ENCODE data around the gene CRHR1.
"Not testable (repeated sequence)": the region's sequence is repeated elsewhere in the genome, so short reads cannot be mapped to it uniquely, and the experiment has no call there.

Gene CRHR1

DNA sequence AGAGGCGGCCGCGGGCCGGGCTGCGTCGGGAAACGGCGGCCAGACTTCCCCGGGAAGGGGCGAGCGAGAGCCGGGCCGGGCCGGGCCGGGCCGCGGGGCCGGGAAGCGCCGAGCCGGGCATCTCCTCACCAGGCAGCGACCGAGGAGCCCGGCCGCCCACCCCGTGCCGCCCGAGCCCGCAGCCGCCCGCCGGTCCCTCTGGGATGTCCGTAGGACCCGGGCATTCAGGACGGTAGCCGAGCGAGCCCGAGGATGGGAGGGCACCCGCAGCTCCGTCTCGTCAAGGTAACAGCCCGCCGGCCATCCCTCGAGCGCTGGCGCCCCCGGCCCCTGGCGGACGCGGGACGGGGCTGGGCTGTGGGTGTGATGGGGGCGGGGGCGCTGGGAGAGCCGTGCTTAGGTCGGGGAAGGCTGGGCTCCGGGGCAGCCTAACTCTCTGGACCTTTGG, at the start of gene CRHR1:
TSS of gene CRHR1 (plus strand) at position 28 of the 448 bp plus-strand sequence. CDS start at position 253, 225 bp downstream.
- no peak for DNase-seq

DNA sequence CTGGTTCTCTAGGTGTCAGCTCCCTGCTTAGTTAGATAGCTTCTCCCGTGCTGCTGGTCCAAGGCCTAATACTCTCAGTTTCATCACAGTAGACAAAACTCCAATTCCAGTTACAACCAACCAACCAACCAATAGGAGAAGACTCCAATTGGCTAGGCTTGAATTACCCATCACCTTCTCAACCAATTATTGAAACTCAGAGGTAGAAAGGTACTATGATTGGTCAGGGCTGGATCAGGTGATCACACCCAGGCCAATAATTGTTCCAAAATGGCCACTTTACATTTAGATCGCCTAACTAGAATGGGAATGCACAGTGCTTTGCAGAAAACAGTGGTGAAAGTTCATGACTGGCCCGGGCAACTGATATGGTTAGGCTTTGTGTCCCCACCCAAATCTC, 49.5 kb upstream of the CRHR1 start:
- no peak for DNase-seq

DNA sequence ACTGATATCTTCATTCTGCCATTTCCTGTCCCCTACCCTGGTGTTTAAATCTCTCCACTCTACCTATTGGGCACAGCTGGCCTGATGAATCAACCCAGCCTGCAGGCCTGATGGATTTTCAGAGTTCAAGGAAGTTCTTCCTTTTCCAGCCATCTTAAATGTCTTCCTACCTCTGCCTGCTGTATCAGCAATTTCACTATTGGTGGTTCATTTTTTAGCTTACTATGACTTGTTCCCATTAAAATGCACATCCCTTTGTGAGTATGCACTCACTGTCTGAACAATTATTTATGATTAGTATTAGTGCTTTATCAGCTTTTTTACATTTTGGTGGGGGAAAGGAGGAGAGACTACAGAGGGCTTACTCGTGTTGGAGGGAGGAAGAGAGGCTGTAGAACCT, 48.6 kb upstream of the CRHR1 start:
- DNase-seq = no peak

DNA sequence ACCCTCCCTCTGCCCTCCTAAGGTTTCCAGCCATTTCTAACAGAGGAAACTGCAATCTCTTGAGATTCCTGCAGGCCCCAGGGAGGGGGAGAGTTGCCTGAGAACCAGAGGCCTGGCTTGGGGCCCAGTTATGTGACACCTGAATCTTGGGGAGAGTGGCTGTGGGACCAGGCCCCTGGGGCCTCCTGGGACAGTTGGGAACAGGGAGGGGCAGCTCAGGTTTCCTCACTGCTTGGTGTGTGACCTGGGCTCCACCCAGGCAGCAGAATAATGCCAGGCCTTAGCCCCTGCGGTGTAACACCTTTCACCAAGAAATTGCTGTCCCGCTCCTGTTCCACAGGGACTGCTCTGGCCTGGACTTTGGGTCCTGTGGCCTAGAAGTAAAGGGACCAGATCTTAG, 44.3 kb upstream of the CRHR1 start:
- no peak for DNase-seq

DNA sequence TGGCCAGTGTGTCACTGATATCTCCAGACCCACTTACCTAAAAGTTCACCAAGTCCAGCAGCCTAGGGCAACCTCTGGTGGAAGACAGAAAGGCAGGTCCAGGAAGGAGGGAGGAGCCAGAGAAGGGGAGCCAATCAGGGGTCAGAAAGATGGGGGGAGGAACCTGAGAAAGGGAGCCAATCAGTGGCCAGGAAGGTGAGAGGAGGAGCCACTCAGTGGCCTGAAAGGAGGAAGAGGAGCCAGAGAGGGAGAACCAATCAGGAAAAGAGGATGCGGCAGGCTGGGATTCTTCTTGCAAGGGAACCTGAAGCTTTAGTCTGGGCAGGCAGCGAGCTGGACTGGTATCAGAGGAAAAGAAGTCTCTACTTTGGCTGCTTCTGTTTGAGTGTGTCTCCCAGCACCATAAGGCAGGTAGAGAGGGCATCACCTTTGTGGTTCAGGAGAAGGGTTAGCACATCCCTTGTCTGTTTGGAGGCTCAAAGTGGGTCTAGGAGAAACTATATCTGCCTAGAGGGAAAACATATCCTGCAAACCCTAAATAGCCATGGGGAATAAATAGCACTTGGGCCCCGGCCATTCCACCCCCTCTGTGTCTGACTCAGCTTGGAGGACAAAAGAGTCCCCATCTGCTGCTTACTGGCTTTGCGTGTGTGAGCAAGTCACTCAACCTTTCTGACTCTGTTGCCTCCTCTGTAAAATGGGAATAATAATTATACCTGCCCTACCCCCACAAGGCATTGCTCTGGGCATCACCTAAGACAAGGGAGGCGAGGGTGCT, 43.4 kb upstream of the CRHR1 start:
- DNase-seq = peak; percentile 97 to 98

DNA sequence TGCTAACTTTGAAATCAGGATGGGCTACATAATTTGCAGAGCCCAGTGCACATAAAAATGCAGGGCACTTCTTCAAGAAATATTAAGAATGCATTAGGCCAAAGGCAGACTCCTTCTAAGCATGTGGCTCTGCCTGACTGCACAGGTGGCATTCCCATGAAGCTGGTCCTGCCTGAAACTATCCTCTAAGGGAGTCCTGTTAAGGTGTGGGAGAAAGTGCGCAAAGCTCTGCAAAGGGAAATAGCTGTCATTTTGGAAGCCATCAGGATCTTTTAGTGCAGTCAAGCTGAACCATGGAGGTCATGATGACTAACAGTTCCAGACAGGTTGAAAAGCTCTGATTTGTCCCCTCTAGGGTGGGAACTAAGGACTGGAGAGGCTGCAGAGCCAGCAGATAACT, 41.9 kb upstream of the CRHR1 start:
- no peak for DNase-seq

DNA sequence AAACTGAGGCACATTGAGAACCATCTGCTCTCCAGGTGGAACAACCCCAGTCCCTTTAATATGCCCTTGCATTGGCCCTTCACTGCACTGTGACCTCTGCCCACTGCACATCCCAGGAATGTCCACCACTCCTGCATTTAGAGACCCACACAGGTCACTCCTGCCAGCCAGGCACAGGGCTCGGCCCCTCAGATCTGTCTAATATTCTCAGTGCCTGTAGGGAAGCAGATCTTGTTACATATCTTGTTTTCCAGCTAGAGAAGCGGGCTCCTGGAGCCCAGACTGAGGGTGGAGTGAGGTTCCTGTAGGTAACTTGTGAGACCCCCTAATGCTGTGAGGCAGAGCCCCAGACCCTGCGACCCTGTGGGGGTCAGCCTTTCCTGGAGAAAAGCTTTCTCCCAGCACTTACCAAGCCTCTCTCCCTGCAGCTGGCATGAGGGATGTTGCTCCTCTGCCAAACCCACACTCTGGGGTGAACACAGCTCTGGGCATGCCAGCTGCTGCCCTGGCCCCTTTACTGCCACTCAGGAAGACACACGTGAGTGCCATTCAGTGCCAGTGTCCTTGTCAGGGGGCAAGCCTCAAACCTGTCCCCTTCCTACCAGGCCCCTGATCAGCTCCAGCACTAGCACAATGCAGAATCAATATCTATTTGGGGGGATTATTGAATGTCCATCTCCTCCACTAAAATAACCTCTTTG, 40.3 kb upstream of the CRHR1 start:
- DNase-seq = no peak

DNA sequence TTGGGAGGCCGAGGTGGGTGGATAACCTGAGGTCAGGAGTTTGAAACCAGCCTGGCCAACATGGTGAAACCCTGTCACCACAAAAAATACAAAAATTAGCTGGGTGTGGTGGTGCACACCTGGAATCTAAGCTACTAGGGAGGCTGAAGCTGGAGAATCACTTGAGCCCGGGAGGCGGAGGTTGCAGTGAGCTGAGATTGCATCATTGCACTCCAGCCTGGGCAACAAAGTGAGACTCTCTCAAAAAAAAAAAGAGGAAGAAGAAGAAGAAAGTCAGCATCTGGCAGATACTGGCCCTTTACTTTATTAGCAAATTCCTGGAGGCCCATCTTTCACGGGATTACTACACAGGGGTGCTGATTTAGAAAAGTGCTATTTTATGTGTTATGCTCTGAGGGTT, 39.3 kb upstream of the CRHR1 start:
- not testable (repeated sequence) for DNase-seq

DNA sequence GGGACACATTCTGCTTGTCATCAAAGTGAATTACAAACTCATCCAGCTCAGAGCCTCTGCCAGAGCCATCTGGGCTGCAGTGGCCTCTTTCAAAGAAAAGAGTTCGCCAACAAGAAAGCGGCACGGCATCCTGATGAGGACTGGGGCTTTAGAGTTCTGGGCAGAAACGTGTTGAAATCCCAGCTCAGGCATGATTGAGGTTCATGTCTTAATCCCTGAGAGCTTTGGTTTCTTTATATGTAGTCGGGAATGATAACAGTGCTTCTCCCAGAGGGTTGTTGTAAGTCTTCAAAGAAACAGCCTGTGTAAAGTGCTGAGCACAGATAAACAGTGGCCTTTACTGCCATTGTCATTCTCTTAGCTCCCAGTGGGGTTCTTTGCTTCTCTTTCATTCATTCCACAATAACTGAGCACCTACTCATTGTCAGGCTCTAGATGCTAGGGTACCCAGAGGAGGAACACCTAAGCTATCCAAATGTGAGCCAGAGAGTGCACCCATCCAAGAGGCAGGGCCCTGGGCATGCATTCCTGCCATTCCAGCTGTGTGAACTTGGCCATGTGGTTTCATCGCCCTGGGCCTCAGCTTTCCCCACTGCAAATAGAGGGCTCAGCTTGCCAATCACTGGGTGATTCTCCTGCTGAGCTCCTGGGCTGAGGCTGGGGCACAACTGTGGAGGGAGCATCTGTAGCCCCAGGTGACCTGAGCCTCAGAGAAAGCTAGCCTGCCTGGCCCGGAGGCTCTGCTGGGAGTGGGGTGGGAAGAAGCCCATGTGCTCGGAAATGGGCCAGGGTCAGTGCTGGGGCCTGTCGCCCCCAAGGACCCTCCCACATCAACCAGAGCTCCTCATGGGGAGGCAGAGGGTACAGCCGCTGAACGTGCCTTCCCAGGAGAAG, 38.3 kb upstream of the CRHR1 start:
- peak in 1 of 2 experiments; percentile 66 for DNase-seq

DNA sequence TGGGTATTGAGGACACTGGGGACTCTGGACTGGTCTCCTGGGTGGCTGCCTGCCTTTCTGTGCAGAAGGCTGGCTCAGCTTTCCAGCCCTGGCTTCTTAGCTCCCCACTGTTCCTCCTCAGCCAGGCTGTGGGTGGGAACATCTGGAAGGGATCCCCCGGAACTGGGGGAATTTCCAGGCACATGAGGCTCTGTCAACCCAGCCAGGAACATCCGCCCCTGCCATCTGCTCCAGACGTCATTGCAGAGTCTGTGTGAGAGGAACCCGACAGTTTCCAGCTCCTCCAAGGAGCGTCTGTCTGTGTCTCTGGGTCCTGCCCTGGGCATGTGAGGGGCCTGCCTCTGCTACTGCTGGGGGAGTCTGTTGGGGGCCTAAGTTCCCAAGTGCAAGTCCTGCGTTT, 36.2 kb upstream of the CRHR1 start:
- no peak for DNase-seq

DNA sequence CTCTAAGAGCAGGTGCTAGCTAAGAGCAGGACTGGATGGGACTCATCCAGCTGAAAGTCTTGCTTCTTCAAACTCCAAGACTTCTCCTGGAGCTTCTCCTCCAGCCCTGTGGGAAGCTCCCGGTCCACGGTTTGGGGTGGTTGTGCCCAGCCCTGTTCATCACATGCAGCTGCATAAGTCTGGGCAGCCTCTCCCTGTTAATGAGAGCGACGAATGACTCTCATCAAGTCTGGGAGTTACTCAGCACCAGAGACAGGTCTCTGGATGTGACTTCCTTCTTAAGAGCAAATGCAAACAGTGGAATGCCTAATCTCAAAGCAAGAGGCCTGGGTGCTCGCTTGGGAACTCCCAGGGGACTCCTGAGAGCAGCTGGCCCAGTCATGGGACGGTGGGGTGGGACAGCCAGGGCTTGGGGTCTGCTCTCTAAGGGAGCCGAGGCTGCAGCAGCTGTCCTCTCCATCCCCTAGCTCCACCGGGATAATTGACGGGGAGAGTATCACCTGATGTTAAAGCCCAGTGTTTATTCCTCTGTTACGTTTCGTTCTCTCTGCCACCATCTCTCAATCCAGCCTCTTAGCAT, 35.3 kb upstream of the CRHR1 start:
- no peak for DNase-seq

DNA sequence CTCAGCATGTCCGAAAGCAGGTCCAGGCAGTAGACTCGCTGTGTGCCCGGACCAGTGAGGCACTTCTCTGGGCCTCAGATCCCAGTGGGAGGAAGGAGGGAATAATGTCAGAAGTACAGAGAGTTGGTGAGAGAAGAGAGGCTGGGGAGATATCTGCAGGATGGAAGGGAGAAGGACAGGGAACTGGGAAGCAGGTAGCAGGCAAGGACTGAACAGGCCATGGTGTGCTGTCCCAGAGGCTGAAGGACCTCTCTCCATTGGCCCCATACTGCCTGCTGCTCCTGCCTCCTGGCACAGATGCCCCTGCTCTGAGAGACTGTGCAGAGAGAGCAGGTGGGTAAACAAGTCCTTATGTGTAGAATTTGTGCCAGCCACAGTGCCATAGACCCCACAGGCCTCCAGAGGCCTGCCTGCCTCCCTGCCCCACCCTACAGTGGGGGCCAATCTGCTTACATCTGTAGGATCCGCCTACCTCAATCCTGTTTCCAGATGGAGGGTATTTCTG, 34.2 kb upstream of the CRHR1 start:
- peak; percentile 51 to 76 for DNase-seq

DNA sequence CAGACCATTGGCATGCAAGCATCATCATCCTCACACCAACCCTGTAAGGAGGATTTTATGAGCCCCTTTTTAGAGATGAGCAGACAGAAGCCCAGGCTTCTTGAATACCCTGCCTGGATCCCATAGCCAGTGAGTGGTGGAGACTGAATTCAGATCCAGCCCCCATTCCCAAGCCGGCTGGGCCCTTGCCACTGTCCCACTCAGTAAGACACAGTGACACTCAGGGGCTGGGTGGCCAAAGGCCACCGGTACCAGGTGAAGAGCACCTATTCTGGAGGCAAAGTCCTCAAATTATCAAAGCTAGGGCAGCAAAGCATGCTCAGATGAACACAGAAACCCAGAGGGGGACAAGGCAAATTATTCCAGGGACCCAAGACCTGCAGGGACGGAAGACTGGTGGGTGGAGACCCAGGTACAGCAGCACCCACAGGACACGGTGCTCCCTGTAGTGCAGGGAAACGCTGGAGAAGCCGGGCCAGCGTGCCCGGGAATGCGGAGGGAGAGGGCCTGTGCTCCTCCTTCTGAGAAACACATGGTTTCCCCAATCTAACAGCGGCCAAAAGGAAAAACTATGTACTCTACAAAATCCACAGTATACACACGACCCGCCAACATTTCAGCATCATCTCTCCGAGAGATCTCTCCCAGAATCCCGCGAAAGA, 33.2 kb upstream of the CRHR1 start:
- DNase-seq = no peak

DNA sequence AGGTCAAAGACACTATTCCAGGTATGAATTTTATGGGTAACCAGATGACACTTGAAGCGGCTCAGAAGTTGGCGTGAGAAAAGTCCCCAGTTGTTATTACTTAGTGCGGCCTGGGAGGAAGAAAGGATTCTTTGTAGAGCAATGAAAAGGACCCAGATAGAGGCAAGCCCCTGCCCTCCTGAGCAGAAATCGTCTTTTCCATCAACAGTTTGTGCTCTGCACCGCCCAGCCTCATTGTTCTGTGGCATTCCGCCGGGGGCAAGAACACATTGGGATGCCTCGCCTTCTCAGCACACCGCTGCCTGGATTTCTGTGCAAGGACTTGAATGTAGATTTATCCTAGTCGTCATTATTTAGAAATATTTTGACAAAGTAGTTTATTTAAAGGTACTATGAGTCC, 32.7 kb upstream of the CRHR1 start:
- no peak for DNase-seq

DNA sequence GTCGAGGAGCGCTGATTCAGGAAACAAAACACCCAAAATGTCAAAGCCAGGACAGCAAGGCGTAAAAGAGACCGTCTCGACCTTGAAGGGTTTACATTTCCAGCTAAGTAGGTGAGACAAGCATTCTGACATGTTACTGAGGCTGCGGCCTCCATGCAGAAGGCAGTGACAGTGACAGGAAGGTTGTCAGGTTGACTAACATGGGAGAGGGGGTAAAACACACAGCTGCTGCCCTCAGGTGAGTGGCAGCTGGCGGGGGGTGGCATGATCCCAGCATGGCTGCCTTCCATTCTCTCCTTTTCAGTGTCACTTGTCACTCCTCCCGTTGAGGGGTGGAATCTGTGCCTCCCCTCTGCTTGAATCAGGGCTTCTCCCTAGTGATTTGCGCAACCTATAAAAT, 31.9 kb upstream of the CRHR1 start:
- DNase-seq = no peak

DNA sequence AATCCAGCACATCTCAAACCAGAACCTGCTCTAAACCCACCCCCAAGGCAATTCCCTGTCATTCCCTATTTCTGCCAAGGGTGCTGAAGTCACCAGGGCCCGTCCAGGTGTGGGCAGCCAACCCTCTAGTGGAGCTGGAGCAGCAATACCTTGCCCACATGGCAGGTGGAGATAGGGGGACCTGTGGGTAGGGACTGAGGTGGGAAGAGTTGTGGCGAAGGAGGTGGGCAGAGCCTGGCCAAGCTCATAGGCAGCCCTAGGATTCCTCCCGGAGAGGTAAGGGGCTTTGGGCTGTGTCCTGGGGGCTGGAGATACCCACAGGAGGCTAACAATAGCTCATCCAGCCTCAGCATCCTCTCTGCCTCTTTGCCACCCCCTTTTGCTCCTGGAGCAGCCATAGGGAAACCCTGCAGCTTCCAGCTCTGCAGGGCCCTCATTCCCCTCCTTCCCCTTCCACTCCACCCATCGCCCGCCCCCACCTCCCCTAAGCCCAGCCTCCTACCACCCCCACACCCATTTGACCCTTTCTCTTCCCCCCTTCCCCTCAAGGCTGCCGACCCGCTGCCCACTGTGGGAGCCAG, 30.4 kb upstream of the CRHR1 start:
- no peak for DNase-seq

DNA sequence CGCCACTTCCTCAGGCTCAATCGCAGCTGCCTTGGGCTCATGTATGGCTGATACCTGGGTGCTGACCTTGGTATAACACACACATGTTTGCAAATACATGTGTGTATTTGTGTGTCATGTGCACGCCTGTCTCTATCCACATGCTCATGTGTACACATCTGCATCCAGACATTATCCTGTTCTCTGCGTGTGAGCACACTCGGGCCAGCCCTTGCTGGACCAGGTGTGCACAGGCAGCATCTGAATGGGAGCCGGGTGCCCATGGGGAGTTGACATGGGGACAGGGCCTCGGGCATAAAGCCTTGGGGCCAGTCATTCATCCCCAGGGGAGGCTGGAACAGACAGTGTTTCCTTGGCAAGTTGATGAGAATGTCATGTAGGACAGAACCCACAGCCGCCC, 29.1 kb upstream of the CRHR1 start:
- DNase-seq = no peak

DNA sequence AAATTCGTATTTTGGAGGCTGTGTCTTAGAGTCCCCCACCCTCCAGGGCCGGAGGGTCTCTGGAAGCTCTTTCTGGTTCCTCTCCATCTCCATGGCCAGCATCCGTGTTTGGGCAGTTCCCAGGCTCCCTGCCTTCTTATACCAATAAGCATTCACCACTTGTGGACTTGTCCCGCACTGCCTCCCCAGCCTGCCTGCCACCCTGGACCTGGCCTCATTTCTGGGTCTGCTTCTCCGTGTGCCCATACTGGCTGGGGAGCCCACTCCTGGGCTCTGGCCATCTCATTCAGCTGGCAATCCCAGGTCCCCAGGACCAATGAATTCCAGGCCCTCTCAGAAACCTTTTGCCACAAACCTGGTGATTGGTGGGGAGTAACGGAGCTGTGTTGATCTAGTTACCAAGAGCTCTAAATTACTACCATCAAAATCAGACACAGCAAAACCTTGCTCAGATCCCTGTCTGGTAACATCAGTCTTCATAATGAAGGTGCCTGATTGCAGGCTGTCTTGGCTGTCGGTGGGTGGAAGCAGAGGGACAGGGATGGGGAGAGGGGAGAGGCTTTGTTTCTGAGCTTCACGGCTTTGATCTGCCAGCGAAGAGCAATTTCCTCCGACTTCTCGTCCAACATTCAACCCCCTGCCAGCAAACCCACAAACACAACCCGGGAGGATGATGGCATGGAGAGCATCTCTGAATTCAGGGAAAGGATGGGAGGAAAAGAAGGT, 27.7 kb upstream of the CRHR1 start:
- DNase-seq = no peak

DNA sequence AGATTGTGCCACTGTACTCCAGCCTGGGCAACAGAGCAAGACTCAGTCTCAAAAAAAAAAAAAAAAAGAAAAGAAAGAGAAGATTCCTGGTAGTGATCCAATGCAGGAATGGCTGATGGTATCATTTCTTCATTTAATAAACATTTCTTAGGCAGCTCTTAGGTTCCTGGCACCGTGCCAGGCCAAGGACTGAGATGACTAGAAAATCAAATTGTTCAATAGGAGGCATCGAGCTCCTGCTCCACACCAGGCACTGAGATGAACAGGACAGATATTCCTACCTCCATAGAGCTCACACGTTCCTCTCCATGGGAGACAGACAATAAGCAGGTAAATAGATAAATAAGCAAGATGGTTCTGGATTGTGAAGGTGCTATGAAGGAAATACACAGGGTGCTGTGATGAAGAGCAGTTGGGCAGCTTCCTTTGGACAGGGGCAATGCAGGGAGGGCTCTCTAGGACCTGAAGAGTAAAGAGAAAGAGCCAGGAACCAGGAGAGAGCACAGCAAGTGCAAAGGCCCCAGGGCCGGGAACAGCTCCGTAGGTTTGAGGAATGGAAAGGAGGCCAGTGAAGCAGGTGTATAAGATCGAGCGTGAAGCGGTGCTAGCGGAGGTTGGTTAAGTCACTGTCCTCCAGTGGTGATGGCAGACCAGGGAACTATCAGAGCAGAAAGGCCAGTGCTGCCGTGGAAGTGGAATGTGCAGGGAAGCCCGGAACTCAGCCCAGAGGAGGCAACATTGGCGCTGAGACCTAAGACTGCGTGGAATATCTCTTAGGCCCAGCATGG, 26.5 kb upstream of the CRHR1 start:
- DNase-seq = no peak

DNA sequence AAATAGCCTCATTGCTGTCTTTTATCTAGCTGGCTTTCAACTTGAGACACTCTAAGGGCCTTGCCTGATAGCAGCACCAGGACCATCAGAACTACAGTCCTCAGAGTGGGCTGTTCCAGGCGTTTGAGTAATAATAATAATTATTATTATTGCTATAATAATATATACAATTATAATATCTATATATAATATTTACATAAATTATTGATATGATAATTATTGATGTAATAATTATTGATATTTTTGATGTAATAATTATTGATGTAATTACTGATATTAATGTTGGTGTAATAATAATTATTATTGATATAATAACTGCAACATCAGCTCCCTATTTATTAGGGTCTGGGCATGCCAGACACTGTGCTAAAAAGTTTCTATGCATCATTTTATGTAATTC, 25.6 kb upstream of the CRHR1 start:
- DNase-seq = no peak
